ENCODE results near the gene FCMR.

The FCMR gene

GRCh38 chr1:206886831-206887230 is 34.9 kb downstream of the FCMR start:
- H3K4me3 ChIP-seq (replicated peaks; ENCODE audit: low read depth, low read length): no peak overlapping the region
- DNase-seq (ENCODE audit: low read depth): no peak
- TF ChIP-seq CTCF (IDR thresholded peaks at IDR 0.05; ENCODE audit: low read length, missing control alignments): no peak

GRCh38 chr1:206885341-206886060 is 36.2 kb downstream of the FCMR start:
- no peak overlapping the region for H3K4me3 ChIP-seq (replicated peaks; ENCODE audit: low read depth, low read length)
- peak; percentile 78 for DNase-seq (ENCODE audit: low read depth)
- no peak for TF ChIP-seq CTCF (IDR thresholded peaks at IDR 0.05; ENCODE audit: low read length, missing control alignments)

GRCh38 chr1:206883876-206884275 is 37.9 kb downstream of the FCMR start:
- no peak for DNase-seq (ENCODE audit: low read depth)
- no peak overlapping the region for H3K4me3 ChIP-seq (replicated peaks; ENCODE audit: low read depth, low read length)
- no peak for TF ChIP-seq CTCF (IDR thresholded peaks at IDR 0.05; ENCODE audit: low read length, missing control alignments)

- TF ChIP-seq CTCF (IDR thresholded peaks at IDR 0.05; ENCODE audit: low read length, missing control alignments): no peak
- H3K4me3 ChIP-seq (replicated peaks; ENCODE audit: low read depth, low read length): no peak overlapping the region
- DNase-seq (ENCODE audit: low read depth): no peak
These were observed 38.6 kb downstream of the FCMR start for GRCh38 chr1:206883160-206883559.

GRCh38 chr1:206882555-206882954 is 39.2 kb downstream of the FCMR start:
- TF ChIP-seq CTCF (IDR thresholded peaks at IDR 0.05; ENCODE audit: low read length, missing control alignments): peak; percentile 12
- H3K4me3 ChIP-seq (replicated peaks; ENCODE audit: low read depth, low read length): no peak overlapping the region
- DNase-seq (ENCODE audit: low read depth): no peak

GRCh38 chr1:206880314-206880713 is 41.4 kb downstream of the FCMR start:
- no peak for DNase-seq (ENCODE audit: low read depth)
- TF ChIP-seq CTCF (IDR thresholded peaks at IDR 0.05; ENCODE audit: low read length, missing control alignments): no peak
- H3K4me3 ChIP-seq (replicated peaks; ENCODE audit: low read depth, low read length): no peak overlapping the region

GRCh38 chr1:206878456-206878855 is 43.3 kb downstream of the FCMR start:
- DNase-seq (ENCODE audit: low read depth): no peak

More at GRCh38 chr1:206878456-206878855, 43.3 kb downstream of the FCMR start:
- H3K4me3 ChIP-seq (replicated peaks; ENCODE audit: low read depth, low read length): no peak overlapping the region
- peak; percentile 9 for TF ChIP-seq CTCF (IDR thresholded peaks at IDR 0.05; ENCODE audit: low read length, missing control alignments)
